Measurements from ENCODE around the gene KCNAB1. TPM values are rescaled to one million over a fixed set of nuclear protein-coding genes. Genes with fewer than 3 reads are reported as not detected.

Gene KCNAB1
- total RNA-seq, 4 donors from 2014 or later, result 0.38 to 1.5 (median 0.49) TPM

- Histone ChIP-seq H3K36me3 (no peaks in the 10 kb centered on the region), H3K9me3 (no peaks in the 10 kb centered on the region), H3K4me1 (no peaks in the 10 kb centered on the region), H3K4me3 (no peak overlapping the region), H3K27me3 (no peaks in the 10 kb centered on the region), H3K27ac (no peak overlapping the region)
- 90% methylated on average over 7 of the region's 7 CpGs for WGBS
- DNase-seq (ENCODE audit: low spot score in 2 of 2), result no peak
- TF ChIP-seq POLR2AphosphoS5 (IDR thresholded peaks at IDR 0.05), result no peak
- TF ChIP-seq POLR2A (IDR thresholded peaks at IDR 0.05), result no peak
- TF ChIP-seq, protein P1, sequence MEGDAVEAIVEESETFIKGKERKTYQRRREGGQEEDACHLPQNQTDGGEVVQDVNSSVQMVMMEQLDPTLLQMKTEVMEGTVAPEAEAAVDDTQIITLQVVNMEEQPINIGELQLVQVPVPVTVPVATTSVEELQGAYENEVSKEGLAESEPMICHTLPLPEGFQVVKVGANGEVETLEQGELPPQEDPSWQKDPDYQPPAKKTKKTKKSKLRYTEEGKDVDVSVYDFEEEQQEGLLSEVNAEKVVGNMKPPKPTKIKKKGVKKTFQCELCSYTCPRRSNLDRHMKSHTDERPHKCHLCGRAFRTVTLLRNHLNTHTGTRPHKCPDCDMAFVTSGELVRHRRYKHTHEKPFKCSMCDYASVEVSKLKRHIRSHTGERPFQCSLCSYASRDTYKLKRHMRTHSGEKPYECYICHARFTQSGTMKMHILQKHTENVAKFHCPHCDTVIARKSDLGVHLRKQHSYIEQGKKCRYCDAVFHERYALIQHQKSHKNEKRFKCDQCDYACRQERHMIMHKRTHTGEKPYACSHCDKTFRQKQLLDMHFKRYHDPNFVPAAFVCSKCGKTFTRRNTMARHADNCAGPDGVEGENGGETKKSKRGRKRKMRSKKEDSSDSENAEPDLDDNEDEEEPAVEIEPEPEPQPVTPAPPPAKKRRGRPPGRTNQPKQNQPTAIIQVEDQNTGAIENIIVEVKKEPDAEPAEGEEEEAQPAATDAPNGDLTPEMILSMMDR (IDR thresholded peaks at IDR 0.05), result no peak
- TF ChIP-seq EP300 (IDR thresholded peaks at IDR 0.05), result no peak
These were observed 257.3 kb downstream of the KCNAB1 start for GRCh38 chr3:156377718-156378117.

DNA sequence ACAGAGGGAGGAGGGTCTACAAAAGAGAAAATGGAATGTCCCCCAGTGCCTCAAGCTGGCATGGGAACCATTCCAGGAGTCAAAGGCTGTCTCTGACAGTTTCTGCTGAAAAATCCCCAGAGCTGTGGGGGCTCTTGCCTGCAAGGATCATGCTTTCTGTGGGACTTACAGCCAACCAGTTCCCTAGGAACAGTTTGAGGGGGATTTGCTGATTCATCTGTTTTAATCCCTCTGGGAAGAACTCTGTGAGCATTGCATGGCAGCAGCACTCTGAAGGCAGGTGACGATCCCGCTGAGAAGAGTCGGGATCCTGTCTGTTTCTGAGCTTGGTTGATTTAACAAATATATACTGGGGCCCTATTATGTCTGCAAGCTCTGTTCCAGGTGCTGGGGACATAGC is 258.5 kb downstream of the KCNAB1 start:
- no peaks in the 10 kb centered on the region for H3K36me3 ChIP-seq
- no peak overlapping the region for H3K4me3 ChIP-seq
- peaks cover 3% of the 10 kb centered on the region for H3K4me1 ChIP-seq
- WGBS, result 97% methylated on average over 3 of the region's 3 CpGs
- no peak overlapping the region for H3K27ac ChIP-seq
- TF ChIP-seq POLR2AphosphoS5 (IDR thresholded peaks at IDR 0.05) (no peak), EP300 (IDR thresholded peaks at IDR 0.05) (no peak), POLR2A (IDR thresholded peaks at IDR 0.05) (no peak)
- TF ChIP-seq, protein P1 (IDR thresholded peaks at IDR 0.05), result no peak
- DNase-seq (ENCODE audit: low spot score in 2 of 2), result no peak
- H3K27me3 ChIP-seq, result no peaks in the 10 kb centered on the region
- H3K9me3 ChIP-seq, result no peaks in the 10 kb centered on the region

DNA sequence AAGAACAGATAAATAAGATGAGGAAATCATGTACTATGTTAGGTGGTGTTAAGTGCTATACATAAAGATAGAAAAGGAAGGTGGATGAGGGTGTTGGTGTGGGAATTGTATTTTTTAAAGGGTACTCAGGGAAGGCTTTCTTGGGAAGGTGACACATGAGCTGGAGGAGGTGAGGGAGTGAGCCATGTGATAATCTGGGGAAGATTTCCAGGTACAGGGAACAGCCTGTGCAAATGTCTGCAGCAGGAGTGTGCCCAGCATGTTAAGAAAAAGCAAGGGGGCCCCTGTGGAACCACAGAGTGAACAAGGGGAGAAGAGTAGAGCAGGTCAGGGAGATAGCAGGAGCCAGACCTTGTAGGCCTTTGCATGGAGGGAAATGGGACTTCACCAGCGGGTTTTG is 258.9 kb downstream of the KCNAB1 start:
- H3K27me3 ChIP-seq, result no peaks in the 10 kb centered on the region
- H3K36me3 ChIP-seq, result no peaks in the 10 kb centered on the region
- WGBS, result 93% methylated on average over 1 of the region's 1 CpG
- H3K4me1 ChIP-seq, result peaks cover 3% of the 10 kb centered on the region
- no peak for DNase-seq (ENCODE audit: low spot score in 2 of 2)
- H3K4me3 ChIP-seq, result no peak overlapping the region
- H3K9me3 ChIP-seq, result no peaks in the 10 kb centered on the region
- no peak overlapping the region for H3K27ac ChIP-seq
- TF ChIP-seq POLR2AphosphoS5 (IDR thresholded peaks at IDR 0.05) (no peak), EP300 (IDR thresholded peaks at IDR 0.05) (no peak), POLR2A (IDR thresholded peaks at IDR 0.05) (no peak)
- TF ChIP-seq, protein P1 (IDR thresholded peaks at IDR 0.05), result no peak

GRCh38 chr3:156381253-156381652 is 260.9 kb downstream of the KCNAB1 start:
- Histone ChIP-seq H3K4me3 (no peak overlapping the region), H3K27ac (no peak overlapping the region), H3K9me3 (no peaks in the 10 kb centered on the region), H3K4me1 (peaks cover 3% of the 10 kb centered on the region), H3K36me3 (no peaks in the 10 kb centered on the region), H3K27me3 (no peaks in the 10 kb centered on the region)
- TF ChIP-seq POLR2A (IDR thresholded peaks at IDR 0.05) (no peak), POLR2AphosphoS5 (IDR thresholded peaks at IDR 0.05) (no peak), EP300 (IDR thresholded peaks at IDR 0.05) (no peak)
- TF ChIP-seq, protein P1 (IDR thresholded peaks at IDR 0.05), result no peak
- DNase-seq (ENCODE audit: low spot score in 2 of 2), result no peak
- WGBS, result 95% methylated on average over 1 of the region's 1 CpG

- no peak for TF ChIP-seq POLR2AphosphoS5 (IDR thresholded peaks at IDR 0.05)
- no peak for TF ChIP-seq POLR2A (IDR thresholded peaks at IDR 0.05)
- TF ChIP-seq, protein P1 (IDR thresholded peaks at IDR 0.05), result no peak
- no peak for TF ChIP-seq EP300 (IDR thresholded peaks at IDR 0.05)
- no peak for DNase-seq (ENCODE audit: low spot score in 2 of 2)
- 92% methylated on average over 9 of the region's 9 CpGs for WGBS
- Histone ChIP-seq H3K4me1 (peaks cover 3% of the 10 kb centered on the region), H3K4me3 (no peak overlapping the region), H3K36me3 (no peaks in the 10 kb centered on the region), H3K9me3 (no peaks in the 10 kb centered on the region), H3K27ac (no peak overlapping the region), H3K27me3 (no peaks in the 10 kb centered on the region)
These were observed 262.3 kb downstream of the KCNAB1 start for GRCh38 chr3:156382458-156383346.

Measured in suprapubic skin (tissue), 4 donors.